H1 (cell line): ENCODE measurements around the gene NIPAL1. TPM values are rescaled to one million over a fixed set of nuclear protein-coding genes. Genes with fewer than 3 reads are reported as not detected.

ENCODE experiments used
- CTCF ChIA-PET: fragments of 300-600 bp; sonication (Branson Sonifier 250); formaldehyde crosslinking; loops from one replicate; lab custom pipeline; 2021; ENCODE audit not compliant: partially characterized antibody; lab: Charles Lee
- POLR2A ChIA-PET: fragments of 300-600 bp; sonication (Branson Sonifier 250); formaldehyde crosslinking; loops from one replicate; lab custom pipeline; 2021; ENCODE audit warnings: inconsistent platforms; ENCODE audit not compliant: partially characterized antibody; lab: Charles Lee
- DNase-seq, 2 experiments: peaks; one replicate each; pipeline versions ENCODE4 v3.0.0 to v3.0.0-alpha.2; 2010 to 2022; ENCODE audit warnings: low spot score in 2 of 2, low read depth in 1 of 2, mixed read lengths in 1 of 2
- FAIRE-seq: peaks from 2 replicates; lab custom pipeline; 2011; peaks lifted over from hg19 to GRCh38; lab: Jason Lieb, UNC
- H2AFZ ChIP-seq: 2 replicates; pipeline ENCODE4 v1.8.1; 2012; ENCODE audit warnings: low read length, inconsistent platforms
- H2AK5ac ChIP-seq: 2 replicates; pipeline ENCODE4 v1.6.1; 2013; ENCODE audit warnings: low read depth, low read length
- H2BK120ac ChIP-seq: replicated peaks from 2 replicates; pipeline ENCODE3; 2013; ENCODE audit warnings: low read depth, low read length, inconsistent platforms
- H2BK12ac ChIP-seq: 2 replicates; pipeline ENCODE4 v1.6.1; 2013; ENCODE audit warnings: low read depth, low read length
- H2BK15ac ChIP-seq: 2 replicates; pipeline ENCODE4 v1.6.1; 2013; ENCODE audit warnings: low read length
- H2BK20ac ChIP-seq: 2 replicates; pipeline ENCODE4 v1.6.1; 2013; ENCODE audit warnings: low read length
- H2BK5ac ChIP-seq: 2 replicates; pipeline ENCODE4 v1.6.1; 2013; ENCODE audit warnings: low read depth, low read length
- H3K14ac ChIP-seq: 2 replicates; pipeline ENCODE4 v1.6.1; 2013; ENCODE audit warnings: inconsistent platforms; ENCODE audit not compliant: insufficient read length
- H3K18ac ChIP-seq: 2 replicates; pipeline ENCODE4 v1.6.1; 2013; ENCODE audit warnings: low read length; ENCODE audit errors: extremely low read depth
- H3K23ac ChIP-seq: 2 replicates; pipeline ENCODE4 v1.6.1; 2013; ENCODE audit warnings: inconsistent platforms; ENCODE audit not compliant: insufficient read length
- H3K23me2 ChIP-seq: 2 replicates; pipeline ENCODE4 v1.6.1; 2013; ENCODE audit warnings: low read depth, low read length
- H3K27ac ChIP-seq: 2 replicates; pipeline ENCODE4 v1.6.1; 2011; ENCODE audit warnings: low read depth, low read length, inconsistent platforms
- H3K27me3 ChIP-seq, 4 experiments: replicated peaks in 1 of 4; 1 replicate in 1 of 4; 2 replicates in 3 of 4; pipeline versions ENCODE4 v1.6.1 to v1.8.1; 2011 to 2013; ENCODE audit warnings: low read length in 3 of 4, mild to moderate bottlenecking in 3 of 4, inconsistent platforms in 2 of 4, mixed read lengths in 2 of 4, moderate library complexity in 1 of 4; ENCODE audit not compliant: control insufficient read depth in 3 of 4, insufficient read depth in 3 of 4; ENCODE audit errors: extremely low read depth in 1 of 4
- H3K36me3 ChIP-seq, 4 experiments: 2 replicates each; pipeline versions ENCODE4 v1.6.1 to v1.8.1; 2011 to 2013; ENCODE audit warnings: mild to moderate bottlenecking in 4 of 4, low read length in 3 of 4, moderate library complexity in 2 of 4, control low read depth in 1 of 4, inconsistent platforms in 1 of 4; ENCODE audit not compliant: insufficient read depth in 4 of 4, control insufficient read depth in 2 of 4
- H3K4ac ChIP-seq: replicated peaks from 2 replicates; pipeline ENCODE3; 2013; ENCODE audit warnings: low read length, low read depth, mixed read lengths, inconsistent platforms; ENCODE audit not compliant: insufficient read length
- H3K4me1 ChIP-seq, 4 experiments: replicated peaks in 1 of 4; 1 replicate in 1 of 4; 2 replicates in 3 of 4; pipeline versions ENCODE4 v1.6.1 to v1.8.1; 2011 to 2013; ENCODE audit warnings: low read length in 3 of 4, inconsistent platforms in 2 of 4, mixed read lengths in 1 of 4; ENCODE audit not compliant: insufficient read depth in 4 of 4, control insufficient read depth in 3 of 4
- H3K4me2 ChIP-seq, 2 experiments: 2 replicates each; pipeline versions ENCODE4 v1.6.1 to v1.8.1; 2011 to 2013; ENCODE audit warnings: low read depth in 2 of 2, low read length in 2 of 2, control low read depth in 1 of 2, inconsistent platforms in 1 of 2, mild to moderate bottlenecking in 1 of 2; ENCODE audit not compliant: insufficient read depth in 1 of 2
- H3K4me3 ChIP-seq, 4 experiments: fragments of 200-600, 300-600 bp in 1 of 4; sonication (generic), shearing (Covaris generic), sonication (Bioruptor Twin) in 1 of 4; 2 replicates each; pipeline versions ENCODE4 v1.5.1 to v1.8.1; 2011 to 2016; ENCODE audit warnings: low read length in 4 of 4, low read depth in 3 of 4, control low read depth in 2 of 4, inconsistent platforms in 2 of 4, mild to moderate bottlenecking in 2 of 4, mixed read lengths in 1 of 4, moderate library complexity in 1 of 4; ENCODE audit not compliant: insufficient read depth in 2 of 4; ENCODE audit errors: extremely low read depth in 1 of 4
- H3K56ac ChIP-seq: replicated peaks from 2 replicates; pipeline ENCODE3; 2013; ENCODE audit warnings: low read depth, mild to moderate bottlenecking, mixed read lengths, low read length, inconsistent platforms; ENCODE audit not compliant: insufficient read length
- H3K79me1 ChIP-seq: 2 replicates; pipeline ENCODE4 v1.6.1; 2013; ENCODE audit warnings: low read depth, low read length, control low read depth
- H3K79me2 ChIP-seq, 2 experiments: 2 replicates each; pipeline versions ENCODE4 v1.6.1 to v1.8.1; 2012 to 2013; ENCODE audit warnings: low read length in 2 of 2, mild to moderate bottlenecking in 2 of 2, inconsistent platforms in 1 of 2; ENCODE audit not compliant: insufficient read depth in 2 of 2, control insufficient read depth in 1 of 2
- H3K9ac ChIP-seq, 4 experiments: replicated peaks in 1 of 4; 1 replicate in 1 of 4; 2 replicates in 3 of 4; pipeline versions ENCODE4 v1.6.1 to v1.8.1; 2011 to 2013; ENCODE audit warnings: low read depth in 3 of 4, low read length in 3 of 4, control low read depth in 2 of 4, mild to moderate bottlenecking in 2 of 4, moderate library complexity in 2 of 4, inconsistent platforms in 1 of 4; ENCODE audit errors: extremely low read depth in 1 of 4
- H3K9me3 ChIP-seq, 2 experiments: 2 replicates each; pipeline versions ENCODE4 v1.6.1 to v1.8.1; 2012 to 2013; ENCODE audit warnings: mild to moderate bottlenecking in 2 of 2, moderate library complexity in 2 of 2, control low read depth in 1 of 2, inconsistent platforms in 1 of 2, low read depth in 1 of 2, low read length in 1 of 2, mixed read lengths in 1 of 2; ENCODE audit not compliant: insufficient read depth in 2 of 2
- H4K20me1 ChIP-seq, 2 experiments: replicated peaks in 1 of 2; 2 replicates each; pipeline versions ENCODE3 to v1.8.1; 2011 to 2013; ENCODE audit warnings: inconsistent platforms in 2 of 2, low read length in 2 of 2, mild to moderate bottlenecking in 1 of 2; ENCODE audit not compliant: insufficient read depth in 2 of 2, control insufficient read depth in 1 of 2
- H4K5ac ChIP-seq: 2 replicates; pipeline ENCODE4 v1.6.1; 2013; ENCODE audit warnings: low read length, low read depth, mixed read lengths, inconsistent platforms; ENCODE audit not compliant: insufficient read length
- H4K8ac ChIP-seq: 2 replicates; pipeline ENCODE4 v1.8.0; 2013; ENCODE audit warnings: mild to moderate bottlenecking, moderate library complexity, low read length, inconsistent platforms; ENCODE audit not compliant: insufficient read depth; ENCODE audit errors: extremely low read depth
- H4K91ac ChIP-seq: replicated peaks from 2 replicates; pipeline ENCODE3; 2013; ENCODE audit warnings: low read length, mixed read lengths, inconsistent platforms; ENCODE audit not compliant: insufficient read length
- BCL11A ChIP-seq, 2 experiments: IDR thresholded peaks; one replicate each; pipeline ENCODE4 v1.6.1; 2011; ENCODE audit warnings: low read depth in 2 of 2, low read length in 2 of 2, mild to moderate bottlenecking in 2 of 2
- POU5F1 ChIP-seq: IDR thresholded peaks from 2 replicates; pipeline ENCODE4 v1.6.1; 2011; ENCODE audit warnings: low read depth, mild to moderate bottlenecking, low read length, moderate library complexity
- RNF2 ChIP-seq: fragments of 200-900, 300-1000 bp; sonication (generic); IDR thresholded peaks from 2 replicates; pipeline ENCODE4 v1.7.1; 2016; ENCODE audit warnings: borderline replicate concordance, low read depth, mild to moderate bottlenecking, antibody characterized with exemption, low read length; ENCODE audit not compliant: poor library complexity, severe bottlenecking; ENCODE audit errors: missing control alignments
- SAP30 ChIP-seq: fragments of 300-600 bp; sonication (generic); IDR thresholded peaks from 2 replicates; pipeline ENCODE4 v1.7.1; 2012; ENCODE audit warnings: low read length, moderate library complexity, mild to moderate bottlenecking, inconsistent platforms; ENCODE audit not compliant: insufficient read depth, insufficient replicate concordance
- SIX5 ChIP-seq: IDR thresholded peaks from 2 replicates; pipeline ENCODE4 v1.6.1; 2011; ENCODE audit warnings: mild to moderate bottlenecking, low read depth, low read length
- SP2 ChIP-seq: IDR thresholded peaks from 2 replicates; pipeline ENCODE4 v1.6.1; 2012; ENCODE audit warnings: mild to moderate bottlenecking, low read length, inconsistent platforms
- TBP ChIP-seq: IDR thresholded peaks from 2 replicates; pipeline ENCODE4 v1.6.1; 2011; ENCODE audit warnings: low read depth, low read length, improper control_type of control experiment
- WGBS, 2 experiments: shearing (Covaris generic) in 1 of 2; methylation state at CpG; one replicate each; pipeline versions ENCODE4 v1.1.6 to v1.1.7; 2013 to 2015; ENCODE audit warnings: low lambda C conversion rate in 2 of 2, mixed read lengths in 2 of 2, inconsistent platforms in 1 of 2, low coverage in 1 of 2, missing lambda C conversion rate in 1 of 2; ENCODE audit not compliant: insufficient replicate concordance in 2 of 2, insufficient coverage in 1 of 2, insufficient read length in 1 of 2; ENCODE audit errors: extremely low coverage in 1 of 2, missing lambda C conversion rate in 1 of 2; 5-methylcytosine and 5-hydroxymethylcytosine counted together
- polyA plus RNA-seq, 7 experiments: library from polyadenylated mRNA; depleted of rRNA in 3 of 7; stranded (reverse) in 5 of 7; unstranded in 2 of 7; fragments of >200 nt in 5 of 7; fragments of 200-250 nt in 2 of 7; gene quantifications; 1 replicate in 5 of 7; 2 replicates in 1 of 7; 4 replicates in 1 of 7; pipeline versions ENCODE4 v1.2.1 to v1.2.3, GENCODE V29; 2011 to 2013; ENCODE audit warnings: missing spikeins in 2 of 7, mixed read lengths in 2 of 7
- total RNA-seq: library from RNA; stranded (reverse); fragmentation: NEBNext Ultra II Directional; extraction: Animal tissue kit (Norgen Biotek cat#: 25700); gene quantifications from 2 replicates; pipeline ENCODE4 v1.2.1, GENCODE V29; 2021
- TF ChIP-seq, protein P1 (sequence below): IDR thresholded peaks from 2 replicates; pipeline ENCODE4 v1.6.1; 2012; ENCODE audit warnings: low read length, inconsistent platforms

NIPAL1 gene
- total and polyA plus RNA-seq, 2 of the 8 experiments (the other 6 are each of a cell fraction or from before 2014, with no cell fraction given) = 1.4 to 4.9 TPM

DNA sequence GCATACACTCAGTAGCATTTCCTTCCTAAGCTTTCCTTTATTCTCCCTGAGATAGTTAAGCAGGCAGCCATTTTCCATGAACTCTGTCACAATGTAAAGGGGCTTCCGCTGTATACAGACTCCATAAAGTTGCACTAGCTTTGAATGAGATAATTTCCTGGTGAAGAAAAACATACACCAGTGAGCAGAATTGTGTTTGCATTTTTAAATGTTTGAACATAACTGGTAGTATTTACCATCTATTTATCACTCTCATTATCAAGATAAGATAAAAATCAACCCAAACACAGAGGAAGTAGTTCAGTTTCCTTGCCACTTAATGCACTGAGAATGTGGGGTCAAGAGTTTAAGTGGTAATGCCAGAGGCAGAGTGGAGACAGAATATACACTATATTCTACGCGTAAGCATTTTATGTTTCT lies 63.4 kb downstream of the NIPAL1 start:
- Histone ChIP-seq H2AFZ (no peak overlapping the region), H3K4me2 (no peak overlapping the region), H4K91ac (no peak overlapping the region), H3K79me2 (no peaks in the 10 kb centered on the region), H3K23ac (no peak overlapping the region), H3K27me3 (no peaks in the 10 kb centered on the region), H3K36me3 (no peaks in the 10 kb centered on the region), H4K5ac (no peak overlapping the region), H2BK5ac (no peak overlapping the region), H3K79me1 (no peaks in the 10 kb centered on the region), H3K9ac (no peak overlapping the region), H2BK20ac (no peak overlapping the region), H3K4me1 (no peaks in the 10 kb centered on the region), H2BK12ac (no peak overlapping the region), H3K4ac (no peak overlapping the region), H3K18ac (no peak overlapping the region), H3K9me3 (no peaks in the 10 kb centered on the region), H3K56ac (no peak overlapping the region), H3K14ac (no peak overlapping the region), H3K4me3 (no peak overlapping the region), H2BK120ac (no peak overlapping the region), H4K8ac (no peak overlapping the region), H3K27ac (no peak overlapping the region), H3K23me2 (no peaks in the 10 kb centered on the region), H4K20me1 (no peaks in the 10 kb centered on the region), H2BK15ac (no peak overlapping the region), H2AK5ac (no peak overlapping the region)
- DNase-seq = no peak
- no peak for FAIRE-seq
- CTCF ChIA-PET = interaction anchor here (0.9 to 1.1 kb wide), 2 partner anchors 45 to 48 kb away, joined by 3 read pairs; no protein-coding TSS in a partner anchor
- POLR2A ChIA-PET = no interaction called here
- 94% methylated on average over 3 of the region's 3 CpGs; no CpG with 5 or more reads in 1 of the 2 experiments for WGBS, 2 experiments
- TF ChIP-seq POU5F1 (no peak), BCL11A (IDR thresholded peaks at IDR 0.05; ENCODE audit: low read depth in 2 of 2, low read length in 2 of 2) (no peak), SIX5 (no peak), SAP30 (no peak), SP2 (no peak), TBP (no peak), RNF2 (no peak)
- TF ChIP-seq, protein P1, sequence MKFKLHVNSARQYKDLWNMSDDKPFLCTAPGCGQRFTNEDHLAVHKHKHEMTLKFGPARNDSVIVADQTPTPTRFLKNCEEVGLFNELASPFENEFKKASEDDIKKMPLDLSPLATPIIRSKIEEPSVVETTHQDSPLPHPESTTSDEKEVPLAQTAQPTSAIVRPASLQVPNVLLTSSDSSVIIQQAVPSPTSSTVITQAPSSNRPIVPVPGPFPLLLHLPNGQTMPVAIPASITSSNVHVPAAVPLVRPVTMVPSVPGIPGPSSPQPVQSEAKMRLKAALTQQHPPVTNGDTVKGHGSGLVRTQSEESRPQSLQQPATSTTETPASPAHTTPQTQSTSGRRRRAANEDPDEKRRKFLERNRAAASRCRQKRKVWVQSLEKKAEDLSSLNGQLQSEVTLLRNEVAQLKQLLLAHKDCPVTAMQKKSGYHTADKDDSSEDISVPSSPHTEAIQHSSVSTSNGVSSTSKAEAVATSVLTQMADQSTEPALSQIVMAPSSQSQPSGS = no peak
